WTC11 (cell line): ENCODE measurements around the gene F13B. TPM values are rescaled to one million over a fixed set of nuclear protein-coding genes. Genes with fewer than 3 reads are reported as not detected.

Experiments
- ATAC-seq: fragments of 200-7000 bp; cut with Tn5 transposase; 2 replicates; pipeline ENCODE4 v1.10.0; 2021; ENCODE audit warnings: mild to moderate bottlenecking, moderate library complexity
- CTCF ChIA-PET: fragments of 300-600 bp; sonication (Branson Sonifier 250); formaldehyde crosslinking; loops from one replicate; lab custom pipeline; 2021; ENCODE audit warnings: antibody characterized with exemption; lab: Charles Lee
- POLR2A ChIA-PET: fragments of 350-600 bp; sonication (Branson Sonifier 250); formaldehyde crosslinking; loops from one replicate; lab custom pipeline; 2021; ENCODE audit warnings: antibody characterized with exemption; lab: Charles Lee
- DNase-seq: peaks from one replicate; pipeline ENCODE4 v3.0.0; 2021; ENCODE audit warnings: low spot score
- H3K27ac Mint-ChIP-seq: 2 replicates; pipeline ENCODE4 v1.8.0; 2021; ENCODE audit warnings: mixed read lengths
- H3K27me3 Mint-ChIP-seq: 2 replicates; pipeline ENCODE4 v1.8.0; 2021; ENCODE audit warnings: low read depth, mild to moderate bottlenecking, moderate library complexity, mixed read lengths
- H3K36me3 Mint-ChIP-seq: 2 replicates; pipeline ENCODE4 v1.8.0; 2021; ENCODE audit warnings: mixed read lengths
- H3K4me1 Mint-ChIP-seq: 2 replicates; pipeline ENCODE4 v1.8.0; 2022; ENCODE audit warnings: mixed read lengths
- H3K4me3 Mint-ChIP-seq: 2 replicates; pipeline ENCODE4 v1.8.0; 2021; ENCODE audit warnings: mild to moderate bottlenecking, moderate library complexity, mixed read lengths
- H3K9me3 Mint-ChIP-seq: 2 replicates; pipeline ENCODE4 v1.8.0; 2021; ENCODE audit warnings: mixed read lengths
- CREM ChIP-seq: sonication (generic); formaldehyde crosslinking; IDR thresholded peaks from 2 replicates; pipeline ENCODE4 v1.8.1; 2022; ENCODE audit warnings: mild to moderate bottlenecking, missing genetic modification reagents, moderate library complexity
- E2F1 ChIP-seq: sonication (generic); formaldehyde crosslinking; IDR thresholded peaks from 2 replicates; pipeline ENCODE4 v1.8.0; 2022; ENCODE audit warnings: mild to moderate bottlenecking, missing genetic modification reagents
- E2F5 ChIP-seq: sonication (generic); formaldehyde crosslinking; IDR thresholded peaks from 2 replicates; pipeline ENCODE4 v1.8.1; 2022; ENCODE audit warnings: mild to moderate bottlenecking, moderate library complexity, missing genetic modification reagents
- GABPB1 ChIP-seq: sonication (generic); formaldehyde crosslinking; IDR thresholded peaks from 2 replicates; pipeline ENCODE4 v1.8.1; 2023; ENCODE audit warnings: mild to moderate bottlenecking, missing genetic modification reagents
- HMGA2 ChIP-seq: fragments of 250-450 bp; sonication (Bioruptor Pico); IDR thresholded peaks from 2 replicates; pipeline ENCODE4 v1.4.0; 2021; ENCODE audit warnings: mild to moderate bottlenecking, moderate library complexity
- KAT7 ChIP-seq: sonication (generic); formaldehyde crosslinking; IDR thresholded peaks from 2 replicates; pipeline ENCODE4 v1.8.1; 2023; ENCODE audit warnings: missing genetic modification reagents, mild to moderate bottlenecking, borderline replicate concordance
- NFE2L1 ChIP-seq: sonication (generic); formaldehyde crosslinking; IDR thresholded peaks from 2 replicates; pipeline ENCODE4 v1.8.1; 2023; ENCODE audit warnings: missing genetic modification reagents
- SOX15 ChIP-seq: fragments of 250-450 bp; sonication (Bioruptor Pico); IDR thresholded peaks from 2 replicates; pipeline ENCODE4 v1.9.0; 2021; ENCODE audit warnings: mild to moderate bottlenecking
- TP53 ChIP-seq: sonication (generic); formaldehyde crosslinking; IDR thresholded peaks from 2 replicates; pipeline ENCODE4 v1.8.1; 2023; ENCODE audit warnings: mild to moderate bottlenecking, missing genetic modification reagents
- total RNA-seq: library from RNA; stranded (reverse); gene quantifications from 3 replicates; pipeline ENCODE4 v1.2.3, GENCODE V29; 2021
- TF ChIP-seq, protein P1 (sequence below): sonication (generic); formaldehyde crosslinking; IDR thresholded peaks from 2 replicates; pipeline ENCODE4 v1.8.1; 2022; ENCODE audit warnings: low read depth, mild to moderate bottlenecking, moderate library complexity, missing genetic modification reagents, borderline replicate concordance
- TF ChIP-seq, protein P2 (sequence below): sonication (generic); formaldehyde crosslinking; IDR thresholded peaks from 2 replicates; pipeline ENCODE4 v1.8.0; 2022; ENCODE audit warnings: mild to moderate bottlenecking, missing genetic modification reagents
- TF ChIP-seq, protein P3 (sequence below): fragments of 250-450 bp; sonication (Bioruptor Pico); IDR thresholded peaks from 2 replicates; pipeline ENCODE4 v1.9.0; 2021; ENCODE audit warnings: mild to moderate bottlenecking, borderline replicate concordance
- TF ChIP-seq, protein P4 (sequence below): fragments of 250-450 bp; sonication (Bioruptor Pico); conservative IDR thresholded peaks from 2 replicates; pipeline ENCODE4 v1.9.0; 2021; ENCODE audit warnings: mild to moderate bottlenecking

The F13B gene
- total RNA-seq, 1 experiment from 2014 or later = not detected

DNA sequence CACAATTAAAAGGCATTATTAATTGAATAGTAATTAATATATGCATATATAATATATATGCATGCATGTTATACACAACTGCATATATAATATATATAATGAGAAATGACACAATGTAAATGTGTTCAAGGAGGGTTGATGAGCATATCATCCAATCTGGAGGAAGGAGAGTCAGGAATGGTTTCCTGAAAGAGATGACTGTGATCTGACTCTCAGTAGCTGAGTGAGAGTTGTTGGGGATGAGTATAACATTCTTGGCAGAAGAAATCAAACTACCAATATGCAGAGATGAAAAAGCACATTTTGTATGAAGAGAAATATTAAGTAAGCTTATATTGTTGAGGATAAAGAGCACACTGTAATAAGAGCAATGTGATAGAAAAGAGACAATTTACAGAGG is 37.3 kb downstream of the F13B start:
- Mint-ChIP-seq H3K36me3 (no peaks in the 10 kb centered on the region), H3K4me3 (no peak overlapping the region), H3K27ac (no peak overlapping the region), H3K9me3 (no peaks in the 10 kb centered on the region), H3K27me3 (no peaks in the 10 kb centered on the region), H3K4me1 (no peaks in the 10 kb centered on the region)
- DNase-seq (no peak), ATAC-seq (no peak)
- ChIA-PET POLR2A (no interaction called here), CTCF (no interaction called here)
- TF ChIP-seq HMGA2 (CRISPR knock-in tag) = peak; percentile 51; the same call in 1 of the 2 replicates
- no peak for TF ChIP-seq GABPB1
- no peak for TF ChIP-seq CREM (CRISPR knock-in tag)

DNA sequence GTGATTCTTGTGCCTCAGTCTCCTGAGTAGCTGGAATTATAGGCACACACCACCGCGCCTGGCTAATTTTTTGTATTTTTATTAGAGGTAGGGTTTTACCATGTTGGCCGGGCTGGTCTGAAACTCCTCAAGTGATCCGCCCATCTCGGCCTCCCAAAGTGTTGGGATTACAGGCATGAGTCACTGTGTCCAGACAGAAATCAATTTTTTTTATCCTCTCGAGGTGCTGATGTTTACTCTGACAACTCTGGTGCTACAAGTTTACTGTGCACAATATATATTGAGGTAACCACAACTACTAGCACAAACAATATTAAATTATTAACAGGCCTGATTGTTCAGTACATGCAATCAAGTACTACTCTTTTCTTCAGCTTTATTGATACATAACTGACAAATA is 39.7 kb downstream of the F13B start:
- ChIA-PET CTCF (no interaction called here), POLR2A (no interaction called here)
- DNase-seq = no peak

DNA sequence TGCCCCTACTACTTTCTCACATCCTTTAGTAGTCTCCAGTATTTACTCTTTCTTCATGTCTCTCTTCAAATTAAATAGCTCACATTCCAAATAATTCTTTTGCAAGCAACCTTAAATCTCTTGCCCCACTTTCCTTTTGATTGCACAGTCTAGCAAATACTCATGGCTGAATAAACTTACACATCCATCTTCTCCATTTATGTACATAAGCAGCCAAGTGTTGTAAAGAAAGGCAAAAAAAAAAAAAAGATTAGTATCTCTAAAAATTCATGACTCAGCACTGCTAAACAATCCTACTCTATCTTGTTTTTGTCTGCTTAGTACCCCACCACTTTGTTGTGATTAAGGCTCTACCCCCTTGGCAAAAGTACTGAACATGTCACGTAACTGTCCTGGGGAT is 42.6 kb downstream of the F13B start:
- Mint-ChIP-seq H3K4me1 (peaks cover 16% of the 10 kb centered on the region), H3K9me3 (peaks cover 14% of the 10 kb centered on the region), H3K27ac (no peak overlapping the region), H3K36me3 (0 out of 2 replicates have a peak, but pooled peaks cover 2% of the 10 kb centered on the region), H3K27me3 (no peaks in the 10 kb centered on the region), H3K4me3 (no peak overlapping the region)
- CTCF ChIA-PET = no interaction called here
- DNase-seq = no peak
- no peak for ATAC-seq
- POLR2A ChIA-PET = no interaction called here
- TF ChIP-seq, protein P1, sequence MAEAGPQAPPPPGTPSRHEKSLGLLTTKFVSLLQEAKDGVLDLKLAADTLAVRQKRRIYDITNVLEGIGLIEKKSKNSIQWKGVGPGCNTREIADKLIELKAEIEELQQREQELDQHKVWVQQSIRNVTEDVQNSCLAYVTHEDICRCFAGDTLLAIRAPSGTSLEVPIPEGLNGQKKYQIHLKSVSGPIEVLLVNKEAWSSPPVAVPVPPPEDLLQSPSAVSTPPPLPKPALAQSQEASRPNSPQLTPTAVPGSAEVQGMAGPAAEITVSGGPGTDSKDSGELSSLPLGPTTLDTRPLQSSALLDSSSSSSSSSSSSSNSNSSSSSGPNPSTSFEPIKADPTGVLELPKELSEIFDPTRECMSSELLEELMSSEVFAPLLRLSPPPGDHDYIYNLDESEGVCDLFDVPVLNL = no peak
- TF ChIP-seq E2F1 (CRISPR knock-in tag) (no peak), TP53 (CRISPR knock-in tag) (no peak), NFE2L1 (CRISPR knock-in tag) (no peak), SOX15 (CRISPR knock-in tag) (no peak)
- TF ChIP-seq, protein P2, sequence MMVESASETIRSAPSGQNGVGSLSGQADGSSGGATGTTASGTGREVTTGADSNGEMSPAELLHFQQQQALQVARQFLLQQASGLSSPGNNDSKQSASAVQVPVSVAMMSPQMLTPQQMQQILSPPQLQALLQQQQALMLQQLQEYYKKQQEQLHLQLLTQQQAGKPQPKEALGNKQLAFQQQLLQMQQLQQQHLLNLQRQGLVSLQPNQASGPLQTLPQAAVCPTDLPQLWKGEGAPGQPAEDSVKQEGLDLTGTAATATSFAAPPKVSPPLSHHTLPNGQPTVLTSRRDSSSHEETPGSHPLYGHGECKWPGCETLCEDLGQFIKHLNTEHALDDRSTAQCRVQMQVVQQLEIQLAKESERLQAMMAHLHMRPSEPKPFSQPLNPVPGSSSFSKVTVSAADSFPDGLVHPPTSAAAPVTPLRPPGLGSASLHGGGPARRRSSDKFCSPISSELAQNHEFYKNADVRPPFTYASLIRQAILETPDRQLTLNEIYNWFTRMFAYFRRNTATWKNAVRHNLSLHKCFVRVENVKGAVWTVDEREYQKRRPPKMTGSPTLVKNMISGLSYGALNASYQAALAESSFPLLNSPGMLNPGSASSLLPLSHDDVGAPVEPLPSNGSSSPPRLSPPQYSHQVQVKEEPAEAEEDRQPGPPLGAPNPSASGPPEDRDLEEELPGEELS (CRISPR knock-in tag) = no peak

More for the DNA sequence above, 39.7 kb downstream of the F13B start:
- H3K4me3 Mint-ChIP-seq = no peak overlapping the region
- H3K9me3 Mint-ChIP-seq = peaks cover 9% of the 10 kb centered on the region
- ATAC-seq = no peak
- no peak for TF ChIP-seq CREM (CRISPR knock-in tag)
- TF ChIP-seq, protein P3, sequence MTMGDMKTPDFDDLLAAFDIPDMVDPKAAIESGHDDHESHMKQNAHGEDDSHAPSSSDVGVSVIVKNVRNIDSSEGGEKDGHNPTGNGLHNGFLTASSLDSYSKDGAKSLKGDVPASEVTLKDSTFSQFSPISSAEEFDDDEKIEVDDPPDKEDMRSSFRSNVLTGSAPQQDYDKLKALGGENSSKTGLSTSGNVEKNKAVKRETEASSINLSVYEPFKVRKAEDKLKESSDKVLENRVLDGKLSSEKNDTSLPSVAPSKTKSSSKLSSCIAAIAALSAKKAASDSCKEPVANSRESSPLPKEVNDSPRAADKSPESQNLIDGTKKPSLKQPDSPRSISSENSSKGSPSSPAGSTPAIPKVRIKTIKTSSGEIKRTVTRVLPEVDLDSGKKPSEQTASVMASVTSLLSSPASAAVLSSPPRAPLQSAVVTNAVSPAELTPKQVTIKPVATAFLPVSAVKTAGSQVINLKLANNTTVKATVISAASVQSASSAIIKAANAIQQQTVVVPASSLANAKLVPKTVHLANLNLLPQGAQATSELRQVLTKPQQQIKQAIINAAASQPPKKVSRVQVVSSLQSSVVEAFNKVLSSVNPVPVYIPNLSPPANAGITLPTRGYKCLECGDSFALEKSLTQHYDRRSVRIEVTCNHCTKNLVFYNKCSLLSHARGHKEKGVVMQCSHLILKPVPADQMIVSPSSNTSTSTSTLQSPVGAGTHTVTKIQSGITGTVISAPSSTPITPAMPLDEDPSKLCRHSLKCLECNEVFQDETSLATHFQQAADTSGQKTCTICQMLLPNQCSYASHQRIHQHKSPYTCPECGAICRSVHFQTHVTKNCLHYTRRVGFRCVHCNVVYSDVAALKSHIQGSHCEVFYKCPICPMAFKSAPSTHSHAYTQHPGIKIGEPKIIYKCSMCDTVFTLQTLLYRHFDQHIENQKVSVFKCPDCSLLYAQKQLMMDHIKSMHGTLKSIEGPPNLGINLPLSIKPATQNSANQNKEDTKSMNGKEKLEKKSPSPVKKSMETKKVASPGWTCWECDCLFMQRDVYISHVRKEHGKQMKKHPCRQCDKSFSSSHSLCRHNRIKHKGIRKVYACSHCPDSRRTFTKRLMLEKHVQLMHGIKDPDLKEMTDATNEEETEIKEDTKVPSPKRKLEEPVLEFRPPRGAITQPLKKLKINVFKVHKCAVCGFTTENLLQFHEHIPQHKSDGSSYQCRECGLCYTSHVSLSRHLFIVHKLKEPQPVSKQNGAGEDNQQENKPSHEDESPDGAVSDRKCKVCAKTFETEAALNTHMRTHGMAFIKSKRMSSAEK (CRISPR knock-in tag) = no peak
- TF ChIP-seq KAT7 (CRISPR knock-in tag) = no peak
- TF ChIP-seq, protein P4, sequence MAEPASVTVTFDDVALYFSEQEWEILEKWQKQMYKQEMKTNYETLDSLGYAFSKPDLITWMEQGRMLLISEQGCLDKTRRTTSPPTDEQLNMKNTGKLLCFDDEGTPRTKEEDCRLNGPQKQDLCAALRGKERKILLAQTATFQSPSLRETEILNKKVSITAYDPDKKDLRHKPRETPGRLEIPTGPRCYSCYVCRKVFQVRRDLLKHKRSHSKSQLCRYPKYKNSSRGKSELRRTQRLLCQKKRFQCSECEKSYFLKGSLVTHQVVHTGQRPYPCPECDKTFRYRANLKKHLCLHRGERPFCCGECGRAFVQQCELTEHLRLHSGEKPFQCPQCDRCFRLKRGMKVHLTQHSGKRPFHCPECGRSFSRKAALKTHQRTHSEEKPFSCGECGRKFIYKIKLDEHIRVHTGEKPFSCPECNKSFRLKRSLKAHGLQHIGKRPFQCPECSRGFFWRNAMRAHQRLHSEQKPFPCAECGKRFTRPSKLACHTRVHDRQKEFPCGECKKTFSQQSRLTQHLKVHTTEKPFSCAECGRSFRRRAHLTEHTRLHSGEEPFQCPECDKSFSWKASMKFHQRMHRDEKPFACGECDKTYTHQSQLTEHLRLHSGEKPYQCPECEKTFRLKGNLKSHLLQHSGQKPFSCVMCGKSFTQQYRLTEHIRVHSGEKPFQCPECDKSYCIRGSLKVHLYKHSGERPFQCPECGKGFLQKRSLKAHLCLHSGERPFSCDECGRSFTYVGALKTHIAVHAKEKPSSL = no peak
- TF ChIP-seq E2F5 (CRISPR knock-in tag) = no peak
- H3K27ac Mint-ChIP-seq = no peak overlapping the region
- 0 out of 2 replicates have a peak, but pooled peaks cover under 1% of the 10 kb centered on the region for H3K36me3 Mint-ChIP-seq
- H3K4me1 Mint-ChIP-seq = peaks cover 5% of the 10 kb centered on the region
- H3K27me3 Mint-ChIP-seq = no peaks in the 10 kb centered on the region
